ENCODE data around the gene TMPRSS5.

GRCh38 chr11:113725407-113725806 is 19.3 kb upstream of the TMPRSS5 start:
- TF ChIP-seq RAD51 (IDR thresholded peaks at IDR 0.05; ENCODE audit: borderline replicate concordance) = no peak
- TF ChIP-seq ZNF703 (CRISPR knock-in tag; IDR thresholded peaks at IDR 0.05; ENCODE audit: borderline replicate concordance) = no peak
- no peak for TF ChIP-seq HOXD1 (CRISPR knock-in tag; IDR thresholded peaks at IDR 0.05)
- TF ChIP-seq, protein P1, sequence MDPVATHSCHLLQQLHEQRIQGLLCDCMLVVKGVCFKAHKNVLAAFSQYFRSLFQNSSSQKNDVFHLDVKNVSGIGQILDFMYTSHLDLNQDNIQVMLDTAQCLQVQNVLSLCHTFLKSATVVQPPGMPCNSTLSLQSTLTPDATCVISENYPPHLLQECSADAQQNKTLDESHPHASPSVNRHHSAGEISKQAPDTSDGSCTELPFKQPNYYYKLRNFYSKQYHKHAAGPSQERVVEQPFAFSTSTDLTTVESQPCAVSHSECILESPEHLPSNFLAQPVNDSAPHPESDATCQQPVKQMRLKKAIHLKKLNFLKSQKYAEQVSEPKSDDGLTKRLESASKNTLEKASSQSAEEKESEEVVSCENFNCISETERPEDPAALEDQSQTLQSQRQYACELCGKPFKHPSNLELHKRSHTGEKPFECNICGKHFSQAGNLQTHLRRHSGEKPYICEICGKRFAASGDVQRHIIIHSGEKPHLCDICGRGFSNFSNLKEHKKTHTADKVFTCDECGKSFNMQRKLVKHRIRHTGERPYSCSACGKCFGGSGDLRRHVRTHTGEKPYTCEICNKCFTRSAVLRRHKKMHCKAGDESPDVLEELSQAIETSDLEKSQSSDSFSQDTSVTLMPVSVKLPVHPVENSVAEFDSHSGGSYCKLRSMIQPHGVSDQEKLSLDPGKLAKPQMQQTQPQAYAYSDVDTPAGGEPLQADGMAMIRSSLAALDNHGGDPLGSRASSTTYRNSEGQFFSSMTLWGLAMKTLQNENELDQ (CRISPR knock-in tag; IDR thresholded peaks at IDR 0.05; ENCODE audit: borderline replicate concordance) = no peak
- TF ChIP-seq, protein P2, sequence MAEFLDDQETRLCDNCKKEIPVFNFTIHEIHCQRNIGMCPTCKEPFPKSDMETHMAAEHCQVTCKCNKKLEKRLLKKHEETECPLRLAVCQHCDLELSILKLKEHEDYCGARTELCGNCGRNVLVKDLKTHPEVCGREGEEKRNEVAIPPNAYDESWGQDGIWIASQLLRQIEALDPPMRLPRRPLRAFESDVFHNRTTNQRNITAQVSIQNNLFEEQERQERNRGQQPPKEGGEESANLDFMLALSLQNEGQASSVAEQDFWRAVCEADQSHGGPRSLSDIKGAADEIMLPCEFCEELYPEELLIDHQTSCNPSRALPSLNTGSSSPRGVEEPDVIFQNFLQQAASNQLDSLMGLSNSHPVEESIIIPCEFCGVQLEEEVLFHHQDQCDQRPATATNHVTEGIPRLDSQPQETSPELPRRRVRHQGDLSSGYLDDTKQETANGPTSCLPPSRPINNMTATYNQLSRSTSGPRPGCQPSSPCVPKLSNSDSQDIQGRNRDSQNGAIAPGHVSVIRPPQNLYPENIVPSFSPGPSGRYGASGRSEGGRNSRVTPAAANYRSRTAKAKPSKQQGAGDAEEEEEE (CRISPR knock-in tag; IDR thresholded peaks at IDR 0.05; ENCODE audit: borderline replicate concordance) = no peak
- TF ChIP-seq SETDB1 (CRISPR knock-in tag; IDR thresholded peaks at IDR 0.05; ENCODE audit: borderline replicate concordance) = no peak
- TF ChIP-seq ZNF101 (CRISPR knock-in tag; IDR thresholded peaks at IDR 0.05; ENCODE audit: borderline replicate concordance, low read depth) = no peak
